B cell (primary cell): Measurements from ENCODE around the gene LRRC57. TPM values are rescaled to one million over a fixed set of nuclear protein-coding genes. Genes with fewer than 3 reads are reported as not detected.

ENCODE experiments used
- ATAC-seq: fragments of 200-7000 bp; cut with Tn5 transposase; one replicate; pipeline ENCODE4 v1.10.0; 2021; ENCODE audit warnings: low read depth, mild to moderate bottlenecking, moderate number of reproducible peaks, moderate library complexity
- CTCF ChIA-PET: fragments of 350-600 bp; sonication (Branson Sonifier 250); formaldehyde crosslinking; loops from one replicate; lab custom pipeline; 2021; ENCODE audit warnings: antibody characterized with exemption, inconsistent platforms; lab: Charles Lee
- POLR2A ChIA-PET: fragments of 350-600 bp; sonication (Branson Sonifier 250); formaldehyde crosslinking; loops from one replicate; lab custom pipeline; 2021; ENCODE audit warnings: antibody characterized with exemption; lab: Charles Lee
- DNase-seq: peaks from one replicate; pipeline ENCODE4 v3.0.0; 2013
- H2AFZ ChIP-seq: 2 replicates; pipeline ENCODE4 v1.6.1; 2012; ENCODE audit warnings: mild to moderate bottlenecking, low read depth, low read length; ENCODE audit not compliant: insufficient read depth, poor library complexity, severe bottlenecking
- H3K27ac ChIP-seq, 2 donors: 1 replicate in 1 of 2; 2 replicates in 1 of 2; pipeline ENCODE4 v1.5.1; 2012 to 2013; ENCODE audit warnings: low read length in 2 of 2, mild to moderate bottlenecking in 2 of 2, moderate library complexity in 1 of 2
- H3K27me3 ChIP-seq, 4 experiments: fragments of 200-600 bp in 1 of 4; sonication (generic) in 1 of 4; replicated peaks in 1 of 4; 1 replicate in 2 of 4; 2 replicates in 2 of 4; pipeline versions ENCODE4 v1.6.1 to v1.7.0; 2013 to 2016; ENCODE audit warnings: low read length in 3 of 4, mild to moderate bottlenecking in 2 of 4, mixed read lengths in 1 of 4, moderate library complexity in 1 of 4; ENCODE audit not compliant: insufficient read depth in 4 of 4, control insufficient read depth in 3 of 4; ENCODE audit errors: control extremely low read depth in 1 of 4
- H3K36me3 ChIP-seq, 2 experiments: replicated peaks in 1 of 2; 1 replicate in 1 of 2; 2 replicates in 1 of 2; pipeline versions ENCODE4 v1.6.1 to v1.7.1; 2013; ENCODE audit warnings: low read length in 1 of 2; ENCODE audit not compliant: insufficient read depth in 2 of 2, control insufficient read depth in 1 of 2; ENCODE audit errors: control extremely low read depth in 1 of 2, extremely low read depth in 1 of 2
- H3K4me1 ChIP-seq, 2 donors: fragments of 200-600 bp in 1 of 2; sonication (generic) in 1 of 2; 1 replicate in 1 of 2; 2 replicates in 1 of 2; pipeline versions ENCODE4 v1.5.1 to v1.6.1; 2013 to 2017; ENCODE audit warnings: low read length in 2 of 2; ENCODE audit not compliant: control insufficient read depth in 2 of 2, insufficient read depth in 2 of 2
- H3K4me2 ChIP-seq: replicated peaks from 2 replicates; pipeline ENCODE3; 2012; ENCODE audit warnings: mild to moderate bottlenecking, low read depth, low read length; ENCODE audit not compliant: poor library complexity, severe bottlenecking
- H3K4me3 ChIP-seq, 5 experiments: fragments of 200-600 bp in 1 of 5; sonication (generic) in 1 of 5; 1 replicate in 3 of 5; 2 replicates in 2 of 5; pipeline versions ENCODE4 v1.5.1 to v1.7.0; 2011 to 2016; ENCODE audit warnings: low read length in 4 of 5, mild to moderate bottlenecking in 4 of 5, low read depth in 2 of 5, control low read depth in 1 of 5, moderate library complexity in 1 of 5; ENCODE audit not compliant: insufficient read depth in 1 of 5; ENCODE audit errors: control extremely low read depth in 1 of 5, extremely low read depth in 1 of 5
- H3K79me2 ChIP-seq: fragments of 200-600 bp; sonication (generic); one replicate; pipeline ENCODE4 v1.6.0; 2016; ENCODE audit warnings: low read length; ENCODE audit not compliant: control insufficient read depth, insufficient read depth
- H3K9ac ChIP-seq: fragments of 200-600 bp; sonication (generic); 2 replicates; pipeline ENCODE4 v1.6.1; 2017; ENCODE audit warnings: mild to moderate bottlenecking, low read length, moderate library complexity
- H3K9me3 ChIP-seq, 3 donors: one replicate each; pipeline versions ENCODE4 v1.6.1 to v1.7.1; 2013; ENCODE audit warnings: low read length in 2 of 3; ENCODE audit not compliant: control insufficient read depth in 2 of 3, insufficient read depth in 1 of 3; ENCODE audit errors: control extremely low read depth in 1 of 3
- H4K20me1 ChIP-seq: 2 replicates; pipeline ENCODE4 v1.6.0; 2012; ENCODE audit warnings: mild to moderate bottlenecking, low read length; ENCODE audit not compliant: insufficient read depth, control insufficient read depth, poor library complexity, severe bottlenecking
- H3K27ac Mint-ChIP-seq: one replicate; pipeline ENCODE4 v1.8.0; 2021; ENCODE audit warnings: mixed read lengths
- H3K27me3 Mint-ChIP-seq: one replicate; pipeline ENCODE4 v1.8.0; 2021; ENCODE audit warnings: mixed read lengths
- H3K4me1 Mint-ChIP-seq: one replicate; pipeline ENCODE4 v1.8.0; 2021; ENCODE audit warnings: mixed read lengths
- H3K4me3 Mint-ChIP-seq: one replicate; pipeline ENCODE4 v1.8.0; 2021; ENCODE audit warnings: mixed read lengths
- H3K9me3 Mint-ChIP-seq: one replicate; pipeline ENCODE4 v1.8.0; 2022; ENCODE audit warnings: mixed read lengths; ENCODE audit not compliant: insufficient read depth
- EZH2 ChIP-seq: IDR thresholded peaks from 2 replicates; pipeline ENCODE4 v1.6.1; 2012; ENCODE audit warnings: borderline replicate concordance, low read depth, mild to moderate bottlenecking, moderate library complexity, low read length; ENCODE audit not compliant: insufficient read depth, poor library complexity, severe bottlenecking
- WGBS: methylation state at CpG from one replicate; pipeline ENCODE4 v1.1.5; 2013; ENCODE audit warnings: missing lambda C conversion rate; ENCODE audit not compliant: insufficient coverage; 5-methylcytosine and 5-hydroxymethylcytosine counted together
- intact Hi-C: fragments of 100-400 bp; cut with micrococcal nuclease; formaldehyde crosslinking; loops from one replicate; pipeline ENCODE4 v1.10.0; 2022
- polyA plus RNA-seq: library from polyadenylated mRNA; depleted of rRNA; stranded (reverse); fragments of >200 nt; gene quantifications from 2 replicates; pipeline ENCODE4 v1.2.3, GENCODE V29; 2012
- total RNA-seq, 2 donors: library from RNA; stranded (reverse); fragments of 120-200 nt in 1 of 2; gene quantifications; 1 replicate in 1 of 2; 2 replicates in 1 of 2; pipeline versions ENCODE4 v1.2.3 to v1.2.4, GENCODE V29; 2013 to 2022
- TF ChIP-seq, protein P1 (sequence below): fragments of 200-600 bp; IDR thresholded peaks from one replicate; pipeline ENCODE4 v1.8.0; 2022; ENCODE audit warnings: antibody characterized with exemption, mild to moderate bottlenecking

The LRRC57 gene
- total and polyA plus RNA-seq, 2 donors (not counting 1 experiment from before 2014, with no cell fraction given) = 13.9 to 25.4 TPM

DNA sequence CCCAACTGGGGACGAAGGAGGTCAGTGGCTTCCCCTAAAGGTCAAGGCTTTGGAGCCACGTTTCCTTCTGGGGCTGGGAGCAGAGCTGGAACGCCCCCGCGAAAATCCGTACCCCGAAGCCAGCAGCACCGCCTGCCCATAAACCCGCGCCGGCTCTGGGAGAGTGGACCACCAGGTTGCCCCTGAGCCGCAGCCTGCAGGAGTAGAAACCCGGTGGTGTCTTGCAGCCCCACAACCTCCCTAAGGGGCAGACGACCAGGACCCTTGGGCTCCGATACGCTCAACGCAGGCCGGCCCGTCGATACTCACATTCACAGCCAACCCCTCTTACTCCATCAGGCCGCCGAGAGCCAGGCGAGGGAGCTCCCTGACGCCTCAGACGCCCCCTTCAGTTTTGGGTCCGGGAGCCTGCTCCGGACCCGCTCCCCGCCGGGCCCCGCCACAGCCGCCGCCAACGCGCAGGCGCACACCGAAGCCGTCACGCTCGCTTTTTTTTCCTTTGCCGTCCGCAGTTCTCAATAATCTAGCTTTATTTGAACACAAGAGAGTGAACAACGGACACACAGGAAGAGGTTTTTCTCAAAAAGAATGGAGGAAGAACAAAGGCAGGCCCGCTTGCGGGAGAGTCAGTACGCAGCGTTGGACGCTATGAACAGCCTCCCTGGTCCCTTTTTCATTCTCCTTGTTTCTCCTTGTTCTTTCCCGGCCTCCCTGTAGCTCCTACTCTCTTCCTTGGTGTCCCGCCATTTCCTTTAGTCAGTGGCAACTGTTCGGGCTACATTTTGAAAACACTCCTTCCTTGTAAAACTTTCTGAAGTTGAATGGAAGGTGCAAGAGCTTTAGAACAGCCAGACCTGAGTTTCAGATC lies 57.7 kb downstream of the LRRC57 start, which contains the start of gene ZNF106:
ZNF106 (minus strand) TSS at position 471 of the 868 bp plus-strand sequence. CDS start 18,852 bp downstream, outside the sequence.
- H3K9ac ChIP-seq = peak within 1 kb of the TSS; percentile 93
- ChIA-PET POLR2A (interaction anchor here (0.5 to 1.8 kb wide), 6 partner anchors 9 to 628 kb away, joined by 3 to 8 read pairs (median 3); no protein-coding TSS in a partner anchor), CTCF (interaction anchor here (0.8 to 1.5 kb wide), 5 partner anchors 8 to 57 kb away, joined by 3 to 9 read pairs (median 3); partner anchors contain the start of genes HAUS2 and LRRC57)
- H3K27ac ChIP-seq = peak within 1 kb of the TSS; percentile 89 to 99
- WGBS = under 1% methylated on average over 45 of the region's 51 CpGs
- Mint-ChIP-seq H3K4me1 (peaks cover 56% of the 10 kb centered on the region), H3K27me3 (no peaks in the 10 kb centered on the region), H3K4me3 (peak within 1 kb of the TSS; percentile 91), H3K9me3 (no peaks in the 10 kb centered on the region), H3K27ac (peak within 1 kb of the TSS; percentile 100)
- ATAC-seq (peak; percentile 63), DNase-seq (peak; percentile 94)
- peaks cover 0 to 2% of the 10 kb centered on the region in 2 experiments for H3K36me3 ChIP-seq
- TF ChIP-seq, protein P1, sequence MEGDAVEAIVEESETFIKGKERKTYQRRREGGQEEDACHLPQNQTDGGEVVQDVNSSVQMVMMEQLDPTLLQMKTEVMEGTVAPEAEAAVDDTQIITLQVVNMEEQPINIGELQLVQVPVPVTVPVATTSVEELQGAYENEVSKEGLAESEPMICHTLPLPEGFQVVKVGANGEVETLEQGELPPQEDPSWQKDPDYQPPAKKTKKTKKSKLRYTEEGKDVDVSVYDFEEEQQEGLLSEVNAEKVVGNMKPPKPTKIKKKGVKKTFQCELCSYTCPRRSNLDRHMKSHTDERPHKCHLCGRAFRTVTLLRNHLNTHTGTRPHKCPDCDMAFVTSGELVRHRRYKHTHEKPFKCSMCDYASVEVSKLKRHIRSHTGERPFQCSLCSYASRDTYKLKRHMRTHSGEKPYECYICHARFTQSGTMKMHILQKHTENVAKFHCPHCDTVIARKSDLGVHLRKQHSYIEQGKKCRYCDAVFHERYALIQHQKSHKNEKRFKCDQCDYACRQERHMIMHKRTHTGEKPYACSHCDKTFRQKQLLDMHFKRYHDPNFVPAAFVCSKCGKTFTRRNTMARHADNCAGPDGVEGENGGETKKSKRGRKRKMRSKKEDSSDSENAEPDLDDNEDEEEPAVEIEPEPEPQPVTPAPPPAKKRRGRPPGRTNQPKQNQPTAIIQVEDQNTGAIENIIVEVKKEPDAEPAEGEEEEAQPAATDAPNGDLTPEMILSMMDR = peak; percentile 4
- TF ChIP-seq EZH2 = no peak
- peaks cover 19% of the 10 kb centered on the region for H4K20me1 ChIP-seq
- H3K79me2 ChIP-seq = peaks cover 91% of the 10 kb centered on the region
- H3K9me3 ChIP-seq = no peaks in the 10 kb centered on the region
- peak within 1 kb of the TSS; percentile 93 for H3K4me2 ChIP-seq
- peak within 1 kb of the TSS; percentile 75 to 96 (median 87) for H3K4me3 ChIP-seq
- intact Hi-C loops = loop anchor here (1.0 to 10.0 kb wide), 6 partner anchors 14 to 430 kb away; partner anchors contain the start of genes GANC, STARD9, TMEM87A and TTBK2
- H3K27me3 ChIP-seq = no peaks in the 10 kb centered on the region
- H3K4me1 ChIP-seq = peaks cover 39 to 56% of the 10 kb centered on the region in 2 donors
- peak within 1 kb of the TSS; percentile 95 for H2AFZ ChIP-seq
